H1 (cell line): Measurements from ENCODE around the gene ZNF667. TPM values are rescaled to one million over a fixed set of nuclear protein-coding genes. Genes with fewer than 3 reads are reported as not detected.

Source experiments
- CTCF ChIA-PET: fragments of 300-600 bp; sonication (Branson Sonifier 250); formaldehyde crosslinking; loops from one replicate; lab custom pipeline; 2021; ENCODE audit not compliant: partially characterized antibody; lab: Charles Lee
- POLR2A ChIA-PET: fragments of 300-600 bp; sonication (Branson Sonifier 250); formaldehyde crosslinking; loops from one replicate; lab custom pipeline; 2021; ENCODE audit warnings: inconsistent platforms; ENCODE audit not compliant: partially characterized antibody; lab: Charles Lee
- DNase-seq, 2 experiments: peaks; one replicate each; pipeline versions ENCODE4 v3.0.0 to v3.0.0-alpha.2; 2010 to 2022; ENCODE audit warnings: low spot score in 2 of 2, low read depth in 1 of 2, mixed read lengths in 1 of 2
- FAIRE-seq: peaks from 2 replicates; lab custom pipeline; 2011; peaks lifted over from hg19 to GRCh38; lab: Jason Lieb, UNC
- H2AFZ ChIP-seq: 2 replicates; pipeline ENCODE4 v1.8.1; 2012; ENCODE audit warnings: low read length, inconsistent platforms
- H2AK5ac ChIP-seq: 2 replicates; pipeline ENCODE4 v1.6.1; 2013; ENCODE audit warnings: low read depth, low read length
- H2BK120ac ChIP-seq: replicated peaks from 2 replicates; pipeline ENCODE3; 2013; ENCODE audit warnings: low read depth, low read length, inconsistent platforms
- H2BK12ac ChIP-seq: 2 replicates; pipeline ENCODE4 v1.6.1; 2013; ENCODE audit warnings: low read depth, low read length
- H2BK15ac ChIP-seq: 2 replicates; pipeline ENCODE4 v1.6.1; 2013; ENCODE audit warnings: low read length
- H2BK20ac ChIP-seq: 2 replicates; pipeline ENCODE4 v1.6.1; 2013; ENCODE audit warnings: low read length
- H2BK5ac ChIP-seq: 2 replicates; pipeline ENCODE4 v1.6.1; 2013; ENCODE audit warnings: low read depth, low read length
- H3K14ac ChIP-seq: 2 replicates; pipeline ENCODE4 v1.6.1; 2013; ENCODE audit warnings: inconsistent platforms; ENCODE audit not compliant: insufficient read length
- H3K18ac ChIP-seq: 2 replicates; pipeline ENCODE4 v1.6.1; 2013; ENCODE audit warnings: low read length; ENCODE audit errors: extremely low read depth
- H3K23ac ChIP-seq: 2 replicates; pipeline ENCODE4 v1.6.1; 2013; ENCODE audit warnings: inconsistent platforms; ENCODE audit not compliant: insufficient read length
- H3K23me2 ChIP-seq: 2 replicates; pipeline ENCODE4 v1.6.1; 2013; ENCODE audit warnings: low read depth, low read length
- H3K27ac ChIP-seq: 2 replicates; pipeline ENCODE4 v1.6.1; 2011; ENCODE audit warnings: low read depth, low read length, inconsistent platforms
- H3K27me3 ChIP-seq, 4 experiments: replicated peaks in 1 of 4; 1 replicate in 1 of 4; 2 replicates in 3 of 4; pipeline versions ENCODE4 v1.6.1 to v1.8.1; 2011 to 2013; ENCODE audit warnings: low read length in 3 of 4, mild to moderate bottlenecking in 3 of 4, inconsistent platforms in 2 of 4, mixed read lengths in 2 of 4, moderate library complexity in 1 of 4; ENCODE audit not compliant: control insufficient read depth in 3 of 4, insufficient read depth in 3 of 4; ENCODE audit errors: extremely low read depth in 1 of 4
- H3K36me3 ChIP-seq, 4 experiments: 2 replicates each; pipeline versions ENCODE4 v1.6.1 to v1.8.1; 2011 to 2013; ENCODE audit warnings: mild to moderate bottlenecking in 4 of 4, low read length in 3 of 4, moderate library complexity in 2 of 4, control low read depth in 1 of 4, inconsistent platforms in 1 of 4; ENCODE audit not compliant: insufficient read depth in 4 of 4, control insufficient read depth in 2 of 4
- H3K4ac ChIP-seq: replicated peaks from 2 replicates; pipeline ENCODE3; 2013; ENCODE audit warnings: low read length, low read depth, mixed read lengths, inconsistent platforms; ENCODE audit not compliant: insufficient read length
- H3K4me1 ChIP-seq, 4 experiments: replicated peaks in 1 of 4; 1 replicate in 1 of 4; 2 replicates in 3 of 4; pipeline versions ENCODE4 v1.6.1 to v1.8.1; 2011 to 2013; ENCODE audit warnings: low read length in 3 of 4, inconsistent platforms in 2 of 4, mixed read lengths in 1 of 4; ENCODE audit not compliant: insufficient read depth in 4 of 4, control insufficient read depth in 3 of 4
- H3K4me2 ChIP-seq, 2 experiments: 2 replicates each; pipeline versions ENCODE4 v1.6.1 to v1.8.1; 2011 to 2013; ENCODE audit warnings: low read depth in 2 of 2, low read length in 2 of 2, control low read depth in 1 of 2, inconsistent platforms in 1 of 2, mild to moderate bottlenecking in 1 of 2; ENCODE audit not compliant: insufficient read depth in 1 of 2
- H3K4me3 ChIP-seq, 4 experiments: fragments of 200-600, 300-600 bp in 1 of 4; sonication (generic), shearing (Covaris generic), sonication (Bioruptor Twin) in 1 of 4; 2 replicates each; pipeline versions ENCODE4 v1.5.1 to v1.8.1; 2011 to 2016; ENCODE audit warnings: low read length in 4 of 4, low read depth in 3 of 4, control low read depth in 2 of 4, inconsistent platforms in 2 of 4, mild to moderate bottlenecking in 2 of 4, mixed read lengths in 1 of 4, moderate library complexity in 1 of 4; ENCODE audit not compliant: insufficient read depth in 2 of 4; ENCODE audit errors: extremely low read depth in 1 of 4
- H3K56ac ChIP-seq: replicated peaks from 2 replicates; pipeline ENCODE3; 2013; ENCODE audit warnings: low read depth, mild to moderate bottlenecking, mixed read lengths, low read length, inconsistent platforms; ENCODE audit not compliant: insufficient read length
- H3K79me1 ChIP-seq: 2 replicates; pipeline ENCODE4 v1.6.1; 2013; ENCODE audit warnings: low read depth, low read length, control low read depth
- H3K79me2 ChIP-seq, 2 experiments: 2 replicates each; pipeline versions ENCODE4 v1.6.1 to v1.8.1; 2012 to 2013; ENCODE audit warnings: low read length in 2 of 2, mild to moderate bottlenecking in 2 of 2, inconsistent platforms in 1 of 2; ENCODE audit not compliant: insufficient read depth in 2 of 2, control insufficient read depth in 1 of 2
- H3K9ac ChIP-seq, 4 experiments: replicated peaks in 1 of 4; 1 replicate in 1 of 4; 2 replicates in 3 of 4; pipeline versions ENCODE4 v1.6.1 to v1.8.1; 2011 to 2013; ENCODE audit warnings: low read depth in 3 of 4, low read length in 3 of 4, control low read depth in 2 of 4, mild to moderate bottlenecking in 2 of 4, moderate library complexity in 2 of 4, inconsistent platforms in 1 of 4; ENCODE audit errors: extremely low read depth in 1 of 4
- H3K9me3 ChIP-seq, 2 experiments: 2 replicates each; pipeline versions ENCODE4 v1.6.1 to v1.8.1; 2012 to 2013; ENCODE audit warnings: mild to moderate bottlenecking in 2 of 2, moderate library complexity in 2 of 2, control low read depth in 1 of 2, inconsistent platforms in 1 of 2, low read depth in 1 of 2, low read length in 1 of 2, mixed read lengths in 1 of 2; ENCODE audit not compliant: insufficient read depth in 2 of 2
- H4K20me1 ChIP-seq, 2 experiments: replicated peaks in 1 of 2; 2 replicates each; pipeline versions ENCODE3 to v1.8.1; 2011 to 2013; ENCODE audit warnings: inconsistent platforms in 2 of 2, low read length in 2 of 2, mild to moderate bottlenecking in 1 of 2; ENCODE audit not compliant: insufficient read depth in 2 of 2, control insufficient read depth in 1 of 2
- H4K5ac ChIP-seq: 2 replicates; pipeline ENCODE4 v1.6.1; 2013; ENCODE audit warnings: low read length, low read depth, mixed read lengths, inconsistent platforms; ENCODE audit not compliant: insufficient read length
- H4K8ac ChIP-seq: 2 replicates; pipeline ENCODE4 v1.8.0; 2013; ENCODE audit warnings: mild to moderate bottlenecking, moderate library complexity, low read length, inconsistent platforms; ENCODE audit not compliant: insufficient read depth; ENCODE audit errors: extremely low read depth
- H4K91ac ChIP-seq: replicated peaks from 2 replicates; pipeline ENCODE3; 2013; ENCODE audit warnings: low read length, mixed read lengths, inconsistent platforms; ENCODE audit not compliant: insufficient read length
- BACH1 ChIP-seq: IDR thresholded peaks from 2 replicates; pipeline ENCODE4 v1.6.1; 2012; ENCODE audit warnings: low read length, improper control_type of control experiment
- KDM4A ChIP-seq: IDR thresholded peaks from one replicate; pipeline ENCODE4 v1.7.1; 2012; ENCODE audit warnings: low read depth, mild to moderate bottlenecking, moderate library complexity, low read length, inconsistent platforms; ENCODE audit not compliant: severe bottlenecking
- WGBS, 2 experiments: shearing (Covaris generic) in 1 of 2; methylation state at CpG; one replicate each; pipeline versions ENCODE4 v1.1.6 to v1.1.7; 2013 to 2015; ENCODE audit warnings: low lambda C conversion rate in 2 of 2, mixed read lengths in 2 of 2, inconsistent platforms in 1 of 2, low coverage in 1 of 2, missing lambda C conversion rate in 1 of 2; ENCODE audit not compliant: insufficient replicate concordance in 2 of 2, insufficient coverage in 1 of 2, insufficient read length in 1 of 2; ENCODE audit errors: extremely low coverage in 1 of 2, missing lambda C conversion rate in 1 of 2; 5-methylcytosine and 5-hydroxymethylcytosine counted together
- polyA plus RNA-seq, 7 experiments: library from polyadenylated mRNA; depleted of rRNA in 3 of 7; stranded (reverse) in 5 of 7; unstranded in 2 of 7; fragments of >200 nt in 5 of 7; fragments of 200-250 nt in 2 of 7; gene quantifications; 1 replicate in 5 of 7; 2 replicates in 1 of 7; 4 replicates in 1 of 7; pipeline versions ENCODE4 v1.2.1 to v1.2.3, GENCODE V29; 2011 to 2013; ENCODE audit warnings: missing spikeins in 2 of 7, mixed read lengths in 2 of 7
- total RNA-seq: library from RNA; stranded (reverse); fragmentation: NEBNext Ultra II Directional; extraction: Animal tissue kit (Norgen Biotek cat#: 25700); gene quantifications from 2 replicates; pipeline ENCODE4 v1.2.1, GENCODE V29; 2021

The ZNF667 gene
- total and polyA plus RNA-seq, 2 of the 8 experiments (the other 6 are each of a cell fraction or from before 2014, with no cell fraction given) = 4.4 to 10.7 TPM

DNA sequence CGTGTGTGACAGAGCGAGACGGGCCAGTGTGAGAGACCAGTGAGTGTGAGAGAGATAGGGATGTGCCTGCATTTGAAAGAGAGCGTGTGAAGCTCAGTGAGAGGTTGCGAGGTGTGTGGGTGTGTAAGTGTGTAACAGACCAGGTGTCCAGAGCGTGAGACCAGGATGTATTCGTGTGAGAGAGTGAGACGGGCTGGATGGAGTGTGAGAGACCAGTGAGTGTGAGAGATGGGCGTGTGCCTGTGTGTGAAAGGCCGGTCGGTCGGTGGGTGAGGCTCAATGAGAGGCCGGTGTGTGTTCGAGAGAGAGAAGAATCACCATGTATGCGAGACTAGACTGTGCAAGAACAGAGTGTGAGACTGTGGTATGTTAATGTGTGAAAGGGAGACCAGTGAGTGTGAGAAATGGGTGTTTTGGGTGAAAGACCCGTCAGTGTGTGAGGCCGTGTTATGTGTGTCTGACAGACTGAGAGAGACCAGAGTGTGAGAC lies 31.2 kb upstream of the ZNF667 start:
- Histone ChIP-seq H3K18ac (no peak overlapping the region), H2BK12ac (peak overlapping the region; percentile 10; the same call in 1 of the 2 replicates), H4K8ac (peak overlapping the region; percentile 81; the same call in 1 of the 2 replicates), H3K9me3 (peaks cover 4 to 17% of the 10 kb centered on the region in 2 experiments; a peak in 2 of 4 replicates), H3K79me2 (no peaks in the 10 kb centered on the region), H4K5ac (no peak overlapping the region), H3K36me3 (no peaks in the 10 kb centered on the region), H3K56ac (peak overlapping the region; percentile 32), H3K23ac (no peak overlapping the region), H3K27me3 (peaks cover 0 to 5% (median 2%) of the 10 kb centered on the region in 4 experiments; a peak in 3 of 7 replicates), H3K14ac (no peak overlapping the region), H2AK5ac (no peak overlapping the region; the same call in 1 of the 2 replicates), H3K9ac (peak overlapping the region in 3 of 4 experiments; percentile 26 to 90 (median 32); a peak in 5 of 7 replicates)
- WGBS, 2 experiments = 27% methylated on average over 17 of the region's 17 CpGs; no CpG with 5 or more reads in 1 of the 2 experiments
- no peak for TF ChIP-seq BACH1
- peak; percentile 61 for TF ChIP-seq KDM4A
- TF ChIP-seq, all 59 proteins: peak for 1
- H4K91ac ChIP-seq = peak overlapping the region; percentile 73
- FAIRE-seq = no peak
- H3K4me3 ChIP-seq = peak overlapping the region; percentile 73 to 98 (median 80)
- no peak overlapping the region for H2BK20ac ChIP-seq
- peak overlapping the region; percentile 25 for H3K4ac ChIP-seq
- H3K4me2 ChIP-seq = peak overlapping the region; percentile 100
- H3K27ac ChIP-seq = no peak overlapping the region
- CTCF ChIA-PET = interaction anchor here (0.7 to 1.7 kb wide), 3 partner anchors 17 to 442 kb away, joined by 3 read pairs; partner anchors contain the start of gene ZFP28
- peaks cover 14% of the 10 kb centered on the region for H3K23me2 ChIP-seq
- peaks cover 0 to 10% (median 2%) of the 10 kb centered on the region in 4 experiments; a peak in 5 of 7 replicates for H3K4me1 ChIP-seq
- peak overlapping the region; percentile 18; the same call in 1 of the 2 replicates for H2BK5ac ChIP-seq
- POLR2A ChIA-PET = no interaction called here
- H4K20me1 ChIP-seq = peaks cover 0 to 2% of the 10 kb centered on the region in 2 experiments
- no peak overlapping the region for H2BK15ac ChIP-seq
- H2AFZ ChIP-seq = peak overlapping the region; percentile 100
- no peaks in the 10 kb centered on the region for H3K79me1 ChIP-seq
- DNase-seq = no peak
- H2BK120ac ChIP-seq = no peak overlapping the region
